ENCODE measurements around the gene SP3.

Gene SP3

DNA sequence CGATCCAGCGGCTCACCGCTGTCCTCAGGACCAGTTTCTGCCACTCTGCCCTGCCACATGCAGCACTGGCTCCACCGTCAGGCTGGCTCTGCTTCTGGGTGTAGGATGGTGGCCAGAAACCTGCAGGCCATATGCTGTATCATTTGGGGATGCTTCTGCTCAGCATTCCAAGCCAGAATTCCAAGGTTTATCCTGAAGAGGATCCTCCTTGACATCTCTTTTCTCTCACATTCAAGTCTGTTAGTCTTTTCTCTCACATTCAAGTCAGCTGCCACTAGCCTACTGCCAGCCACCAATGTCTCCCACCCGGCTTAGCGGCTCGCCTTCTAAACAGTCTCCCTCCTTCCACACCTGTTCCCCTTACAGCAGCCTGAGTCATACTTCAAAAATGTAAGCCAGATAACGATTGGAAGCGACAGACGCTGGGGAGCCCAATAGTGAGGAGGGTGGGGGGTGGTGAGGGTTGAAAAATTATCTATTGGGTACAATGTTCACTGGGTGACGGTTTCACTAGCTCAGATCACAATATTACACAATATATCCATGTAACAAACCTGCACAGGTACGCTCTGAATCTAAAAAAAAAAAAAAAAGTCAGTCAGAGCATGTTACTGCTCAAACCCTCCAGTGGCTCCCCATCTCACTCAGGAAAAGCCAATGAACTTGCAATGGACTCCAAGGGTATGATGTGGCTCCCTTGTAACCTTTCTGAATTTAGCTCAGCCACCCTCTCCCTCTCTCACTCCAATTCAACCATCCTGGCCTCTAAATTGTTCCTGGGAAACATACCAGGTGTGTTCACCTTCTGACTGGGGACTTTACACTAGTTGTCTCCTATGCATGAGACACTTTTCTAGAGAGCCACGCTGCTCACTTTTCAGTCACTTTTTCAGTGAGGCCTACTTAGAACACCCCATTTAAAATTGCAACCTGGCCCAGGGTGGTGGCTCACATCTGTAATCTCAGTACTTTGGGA lies 38.8 kb upstream of the SP3 start:
- H3K4me3 ChIP-seq (ENCODE audit: low read depth, low read length): no peak overlapping the region
- TF ChIP-seq, protein P1, sequence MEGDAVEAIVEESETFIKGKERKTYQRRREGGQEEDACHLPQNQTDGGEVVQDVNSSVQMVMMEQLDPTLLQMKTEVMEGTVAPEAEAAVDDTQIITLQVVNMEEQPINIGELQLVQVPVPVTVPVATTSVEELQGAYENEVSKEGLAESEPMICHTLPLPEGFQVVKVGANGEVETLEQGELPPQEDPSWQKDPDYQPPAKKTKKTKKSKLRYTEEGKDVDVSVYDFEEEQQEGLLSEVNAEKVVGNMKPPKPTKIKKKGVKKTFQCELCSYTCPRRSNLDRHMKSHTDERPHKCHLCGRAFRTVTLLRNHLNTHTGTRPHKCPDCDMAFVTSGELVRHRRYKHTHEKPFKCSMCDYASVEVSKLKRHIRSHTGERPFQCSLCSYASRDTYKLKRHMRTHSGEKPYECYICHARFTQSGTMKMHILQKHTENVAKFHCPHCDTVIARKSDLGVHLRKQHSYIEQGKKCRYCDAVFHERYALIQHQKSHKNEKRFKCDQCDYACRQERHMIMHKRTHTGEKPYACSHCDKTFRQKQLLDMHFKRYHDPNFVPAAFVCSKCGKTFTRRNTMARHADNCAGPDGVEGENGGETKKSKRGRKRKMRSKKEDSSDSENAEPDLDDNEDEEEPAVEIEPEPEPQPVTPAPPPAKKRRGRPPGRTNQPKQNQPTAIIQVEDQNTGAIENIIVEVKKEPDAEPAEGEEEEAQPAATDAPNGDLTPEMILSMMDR (conservative IDR thresholded peaks at IDR 0.05; ENCODE audit: low read depth, low read length): no peak
- no peak for DNase-seq (ENCODE audit: low read depth)

DNA sequence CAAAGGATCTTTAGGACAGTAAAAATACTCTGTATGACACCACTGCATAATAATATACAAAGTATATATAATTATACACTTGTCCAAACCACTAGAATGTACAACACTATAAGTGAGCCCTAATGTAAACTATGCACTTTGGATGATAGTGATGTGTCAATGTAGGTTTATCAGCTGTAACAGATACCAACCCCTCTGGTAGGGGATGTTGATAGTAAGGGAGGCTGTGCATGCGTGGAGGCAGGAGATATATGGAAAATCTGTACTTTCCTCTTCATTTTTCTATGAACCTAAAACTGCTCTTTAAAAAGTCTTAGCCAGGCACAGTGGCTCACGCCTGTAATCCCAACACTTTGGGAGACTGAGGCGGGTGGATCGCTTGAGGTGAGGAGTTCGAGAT lies 37.5 kb upstream of the SP3 start:
- H3K4me3 ChIP-seq (ENCODE audit: low read depth, low read length): no peak overlapping the region
- DNase-seq (ENCODE audit: low read depth): no peak
- TF ChIP-seq, protein P1 (conservative IDR thresholded peaks at IDR 0.05; ENCODE audit: low read depth, low read length): no peak

DNA sequence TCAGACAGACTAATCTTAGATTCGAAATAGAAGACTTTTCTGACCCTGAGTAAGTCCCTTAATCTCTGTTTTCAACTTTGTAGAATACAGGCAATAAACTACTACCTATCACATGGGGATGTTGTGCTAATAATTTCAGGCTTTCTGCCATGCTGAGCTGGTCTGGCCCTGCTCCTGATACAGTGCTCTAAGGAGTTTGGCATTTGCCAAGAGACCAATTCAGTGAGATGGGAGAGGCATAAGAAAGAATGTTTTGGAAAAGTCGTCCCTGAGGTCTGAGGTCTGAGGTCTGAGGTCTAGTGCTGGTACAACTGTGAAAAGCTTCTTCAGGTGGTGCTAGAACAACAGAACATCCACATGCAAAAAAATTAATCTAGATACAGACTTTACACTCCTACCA lies 35.9 kb upstream of the SP3 start:
- TF ChIP-seq, protein P1 (conservative IDR thresholded peaks at IDR 0.05; ENCODE audit: low read depth, low read length): no peak
- no peak for DNase-seq (ENCODE audit: low read depth)
- H3K4me3 ChIP-seq (ENCODE audit: low read depth, low read length): no peak overlapping the region

DNA sequence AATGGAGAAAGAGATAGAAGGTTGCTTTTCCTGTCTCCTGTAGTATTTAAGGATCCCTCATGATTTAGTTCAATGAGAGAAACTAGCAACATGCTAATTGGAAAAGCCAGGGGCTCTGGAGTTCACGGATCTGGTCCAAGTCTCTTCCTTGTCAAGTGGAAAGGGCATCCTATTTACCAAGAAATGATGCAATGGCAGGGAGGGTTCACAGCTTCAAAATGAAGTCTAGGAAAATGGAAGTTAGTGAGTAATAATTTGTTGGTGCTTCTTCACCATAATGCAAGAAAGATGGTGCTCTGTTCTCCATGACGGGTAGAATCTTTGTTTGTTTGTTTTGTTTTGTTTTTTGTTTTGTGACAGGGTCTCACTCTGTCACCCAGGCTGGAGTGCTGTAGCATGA lies 34.6 kb upstream of the SP3 start:
- TF ChIP-seq, protein P1 (conservative IDR thresholded peaks at IDR 0.05; ENCODE audit: low read depth, low read length): no peak
- no peak for DNase-seq (ENCODE audit: low read depth)
- H3K4me3 ChIP-seq (ENCODE audit: low read depth, low read length): no peak overlapping the region

DNA sequence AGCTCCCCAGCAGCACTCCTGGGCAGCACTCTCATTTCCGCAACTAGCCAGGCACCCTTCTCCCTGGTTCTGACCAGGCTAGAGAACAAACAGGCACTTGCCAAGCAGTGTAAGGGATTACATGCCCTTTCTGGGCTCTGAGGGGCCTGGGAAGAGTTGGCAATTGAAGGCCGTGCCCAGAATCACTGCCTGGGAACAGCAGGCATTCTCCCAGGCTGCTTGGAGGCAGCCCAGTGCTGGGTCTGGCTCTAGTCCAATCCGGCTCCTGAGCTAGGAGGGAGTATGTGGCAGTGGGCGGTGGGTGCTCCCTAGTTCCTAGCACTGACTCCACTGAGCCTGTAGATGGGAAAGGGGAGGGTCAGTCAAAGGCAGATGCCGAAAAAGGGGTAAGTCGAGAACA lies 34.1 kb upstream of the SP3 start:
- no peak for DNase-seq (ENCODE audit: low read depth)
- TF ChIP-seq, protein P1 (conservative IDR thresholded peaks at IDR 0.05; ENCODE audit: low read depth, low read length): no peak
- H3K4me3 ChIP-seq (ENCODE audit: low read depth, low read length): no peak overlapping the region

DNA sequence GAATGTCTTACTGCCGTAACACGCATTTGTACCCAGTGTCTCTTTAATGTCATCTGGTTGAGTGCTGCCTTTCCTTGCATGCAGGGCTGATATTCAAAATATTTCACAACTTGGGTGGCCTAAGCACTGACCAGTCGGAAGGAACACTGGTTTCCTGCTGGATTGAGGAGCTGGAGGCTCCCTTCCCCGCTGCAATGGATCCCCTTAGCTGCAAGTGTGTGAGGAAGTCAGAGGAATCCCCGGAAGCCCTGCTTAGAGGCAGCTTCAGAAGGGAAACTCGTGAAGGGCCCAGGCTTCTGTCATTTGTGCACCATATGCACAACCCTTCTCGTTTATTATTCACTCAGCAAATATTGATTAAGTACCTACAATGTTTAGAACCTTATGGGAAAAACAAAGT lies 33.2 kb upstream of the SP3 start:
- no peak overlapping the region for H3K4me3 ChIP-seq (ENCODE audit: low read depth, low read length)
- DNase-seq (ENCODE audit: low read depth): no peak
- TF ChIP-seq, protein P1 (conservative IDR thresholded peaks at IDR 0.05; ENCODE audit: low read depth, low read length): no peak

DNA sequence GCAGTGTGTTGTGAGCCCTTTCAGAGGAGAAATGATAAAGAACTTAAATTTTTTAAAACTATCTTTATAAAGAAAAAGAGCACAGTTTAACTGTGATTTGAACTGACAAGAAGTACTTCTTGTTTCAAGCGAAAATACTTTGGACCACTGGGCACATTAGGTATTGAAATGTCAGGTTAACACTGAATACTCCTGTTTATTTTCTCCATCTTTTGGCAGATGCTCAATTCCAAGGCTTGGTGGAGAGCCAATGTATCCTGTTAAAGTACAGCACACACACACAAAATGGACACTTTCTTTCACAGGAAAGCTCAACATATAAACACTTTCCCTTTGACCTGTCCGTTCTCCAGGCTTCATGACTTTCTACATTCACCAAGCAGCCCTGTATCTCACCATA lies 32.6 kb upstream of the SP3 start:
- TF ChIP-seq, protein P1 (conservative IDR thresholded peaks at IDR 0.05; ENCODE audit: low read depth, low read length): no peak
- peak; percentile 49 for DNase-seq (ENCODE audit: low read depth)
- H3K4me3 ChIP-seq (ENCODE audit: low read depth, low read length): no peak overlapping the region
